ENCODE measurements around the gene NOP9. TPM values are rescaled to one million over a fixed set of nuclear protein-coding genes. Genes with fewer than 3 reads are reported as not detected.

NOP9 gene
- total RNA-seq, 4 donors from 2014 or later, result 13.9 to 22.2 (median 17.8) TPM

- no peak for TF ChIP-seq CTCF (IDR thresholded peaks at IDR 0.05)
- ATAC-seq (ENCODE audit: low FRiP score) (no peak), DNase-seq (ENCODE audit: low spot score) (no peak)
These were observed 8.9 kb upstream of the NOP9 start for GRCh38 chr14:24290746-24291145.

- TF ChIP-seq CTCF (IDR thresholded peaks at IDR 0.05), result no peak
- DNase-seq (ENCODE audit: low spot score) (no peak), ATAC-seq (ENCODE audit: low FRiP score) (no peak)
These were observed 8.1 kb upstream of the NOP9 start for GRCh38 chr14:24291446-24292117.

- TF ChIP-seq CTCF (IDR thresholded peaks at IDR 0.05), result no peak
- ATAC-seq (ENCODE audit: low FRiP score), result no peak
- no peak for DNase-seq (ENCODE audit: low spot score)
These were observed 7.4 kb upstream of the NOP9 start for GRCh38 chr14:24292118-24292807.

GRCh38 chr14:24293525-24293924, 6.1 kb upstream of the NOP9 start:
- no peak for TF ChIP-seq CTCF (IDR thresholded peaks at IDR 0.05)
- DNase-seq (ENCODE audit: low spot score) (no peak), ATAC-seq (ENCODE audit: low FRiP score) (no peak)

GRCh38 chr14:24296341-24297157, 3.1 kb upstream of the NOP9 start:
- ATAC-seq (ENCODE audit: low FRiP score) (peak; percentile 80), DNase-seq (ENCODE audit: low spot score) (peak; percentile 59)
- peak in 1 of 3 donors; percentile 29 for TF ChIP-seq CTCF (IDR thresholded peaks at IDR 0.05)

- no peak for TF ChIP-seq CTCF (IDR thresholded peaks at IDR 0.05)
- no peak for ATAC-seq (ENCODE audit: low FRiP score)
These were observed 2.3 kb upstream of the NOP9 start for GRCh38 chr14:24297190-24297964.

More at GRCh38 chr14:24297190-24297964, 2.3 kb upstream of the NOP9 start:
- no peak for DNase-seq (ENCODE audit: low spot score)

Data from omental fat pad (tissue), 4 donors.